Tibial nerve (tissue), 4 donors: ENCODE measurements around the gene KLC1. TPM values are rescaled to one million over a fixed set of nuclear protein-coding genes. Genes with fewer than 3 reads are reported as not detected.

ENCODE experiments used
- DNase-seq, 2 donors: peaks; one replicate each; pipeline ENCODE4 v3.0.0-alpha.2; 2019; ENCODE audit warnings: low spot score in 2 of 2
- H3K27ac ChIP-seq, 4 donors: fragments of 200-600 bp; sonication (generic) in 3 of 4; one replicate each; pipeline ENCODE4 v1.5.1; 2017 to 2019; ENCODE audit warnings: mild to moderate bottlenecking in 1 of 4
- H3K27me3 ChIP-seq, 2 donors: fragments of 200-600 bp; sonication (generic) in 1 of 2; one replicate each; pipeline versions ENCODE4 v1.5.1 to v1.6.0; 2017 to 2019
- H3K36me3 ChIP-seq, 3 donors: fragments of 200-600 bp; sonication (generic); one replicate each; pipeline ENCODE4 v1.5.1; 2018 to 2019
- H3K4me1 ChIP-seq, 4 donors: fragments of 200-600 bp; sonication (generic) in 3 of 4; one replicate each; pipeline ENCODE4 v1.5.1; 2017 to 2019
- H3K4me3 ChIP-seq, 4 donors: fragments of 200-600 bp; sonication (generic) in 3 of 4; one replicate each; pipeline ENCODE4 v1.5.1; 2017 to 2019; ENCODE audit warnings: mild to moderate bottlenecking in 1 of 4, moderate library complexity in 1 of 4
- H3K9me3 ChIP-seq, 4 donors: fragments of 200-600 bp; sonication (generic) in 3 of 4; one replicate each; pipeline ENCODE4 v1.5.1; 2017 to 2019
- CTCF ChIP-seq, 5 experiments: fragments of 200-600 bp in 3 of 5; fragments of 450-650 bp in 2 of 5; sonication (generic) in 3 of 5; IDR thresholded peaks; one replicate each; pipeline ENCODE4 v1.5.1; 2016 to 2019; ENCODE audit warnings: antibody characterized with exemption in 5 of 5, mild to moderate bottlenecking in 3 of 5, moderate library complexity in 2 of 5
- EP300 ChIP-seq, 2 donors: sonication (generic); formaldehyde crosslinking; IDR thresholded peaks; one replicate each; pipeline ENCODE4 v1.6.1; 2017; ENCODE audit warnings: antibody characterized with exemption in 2 of 2, mild to moderate bottlenecking in 1 of 2
- POLR2A ChIP-seq, 2 donors: fragments of 450-650 bp; IDR thresholded peaks; one replicate each; pipeline ENCODE4 v1.6.1; 2017; ENCODE audit warnings: antibody characterized with exemption in 2 of 2, mild to moderate bottlenecking in 2 of 2, moderate library complexity in 2 of 2
- WGBS, 2 donors: methylation state at CpG; one replicate each; pipeline ENCODE4 v1.1.5; 2018; 5-methylcytosine and 5-hydroxymethylcytosine counted together
- total RNA-seq, 4 donors: library from RNA; depleted of rRNA; stranded (reverse); fragments of >200 nt; gene quantifications; one replicate each; pipeline ENCODE4 v1.1.0, GENCODE V29; 2016

The KLC1 gene
- total RNA-seq, 4 donors from 2014 or later = 402 to 561 (median 495) TPM

GRCh38 chr14:103715052-103716000, 86.3 kb downstream of the KLC1 start, which contains the start of the genes XRCC3 and ZFYVE21:
XRCC3 (minus strand) TSS chr14:103715451; CDS start chr14:103711087, 4,364 bp downstream.
ZFYVE21 (plus strand) TSS chr14:103715810; CDS start chr14:103715842, 32 bp downstream.
- 0 to 2% methylated on average over 46 to 63 of the region's 121 CpGs for WGBS, 2 donors
- Histone ChIP-seq H3K4me1 (peaks cover 0 to 81% (median 27%) of the 10 kb centered on the region in 4 donors), H3K27ac (peak within 1 kb of the TSS; percentile 59 to 95 (median 82))

GRCh38 chr14:103716091-103716801, 87.2 kb downstream of the KLC1 start:
- DNase-seq = no peak
- peaks cover 0 to 84% (median 27%) of the 10 kb centered on the region in 4 donors for H3K4me1 ChIP-seq
- 2 to 3% methylated on average over 4 to 36 of the region's 72 CpGs for WGBS, 2 donors

More at GRCh38 chr14:103715052-103716000, 86.3 kb downstream of the KLC1 start, which contains the start of the genes XRCC3 and ZFYVE21:
- H3K4me3 ChIP-seq = peak within 1 kb of the TSS; percentile 62 to 97 (median 74)
- H3K9me3 ChIP-seq = no peaks in the 10 kb centered on the region
- TF ChIP-seq POLR2A (IDR thresholded peaks at IDR 0.05) (peak; percentile 71 to 92), CTCF (IDR thresholded peaks at IDR 0.05) (peak in 2 of 5 experiments; percentile 30 to 69), EP300 (IDR thresholded peaks at IDR 0.05) (peak; percentile 17 to 72)
- no peaks in the 10 kb centered on the region for H3K27me3 ChIP-seq
- H3K36me3 ChIP-seq = no peaks in the 10 kb centered on the region
- DNase-seq = peak; percentile 99 to 100

GRCh38 chr14:103716899-103717411, 87.9 kb downstream of the KLC1 start:
- Histone ChIP-seq H3K36me3 (no peaks in the 10 kb centered on the region), H3K4me1 (peaks cover 0 to 84% (median 27%) of the 10 kb centered on the region in 4 donors), H3K4me3 (peak overlapping the region; percentile 56 to 97 (median 74)), H3K9me3 (no peaks in the 10 kb centered on the region), H3K27me3 (no peaks in the 10 kb centered on the region), H3K27ac (peak overlapping the region; percentile 59 to 95 (median 82))
- DNase-seq = no peak
- 59 to 65% methylated on average over 17 of the region's 17 CpGs for WGBS, 2 donors
- TF ChIP-seq POLR2A (IDR thresholded peaks at IDR 0.05) = no peak
- no peak for TF ChIP-seq CTCF (IDR thresholded peaks at IDR 0.05)
- TF ChIP-seq EP300 (IDR thresholded peaks at IDR 0.05) = no peak

More at GRCh38 chr14:103716091-103716801, 87.2 kb downstream of the KLC1 start:
- Histone ChIP-seq H3K4me3 (peak overlapping the region; percentile 56 to 97 (median 74)), H3K9me3 (no peaks in the 10 kb centered on the region), H3K27me3 (no peaks in the 10 kb centered on the region), H3K27ac (peak overlapping the region; percentile 59 to 95 (median 82)), H3K36me3 (no peaks in the 10 kb centered on the region)
- TF ChIP-seq POLR2A (IDR thresholded peaks at IDR 0.05) = no peak
- TF ChIP-seq CTCF (IDR thresholded peaks at IDR 0.05) = no peak
- TF ChIP-seq EP300 (IDR thresholded peaks at IDR 0.05) = peak in 1 of 2 donors; percentile 6

- no peak overlapping the region for H3K4me3 ChIP-seq
- no peaks in the 10 kb centered on the region for H3K36me3 ChIP-seq
- H3K27me3 ChIP-seq = no peaks in the 10 kb centered on the region
- peaks cover 0 to 83% (median 36%) of the 10 kb centered on the region in 4 donors for H3K4me1 ChIP-seq
- 46 to 73% methylated on average over 16 of the region's 16 CpGs for WGBS, 2 donors
- peak in 1 of 2 donors; percentile 46 for TF ChIP-seq EP300 (IDR thresholded peaks at IDR 0.05)
- TF ChIP-seq POLR2A (IDR thresholded peaks at IDR 0.05) = no peak
- peak overlapping the region in 3 of 4 donors; percentile 4 to 95 (median 32) for H3K27ac ChIP-seq
- no peak for DNase-seq
- H3K9me3 ChIP-seq = no peaks in the 10 kb centered on the region
These were observed 89.6 kb downstream of the KLC1 start for GRCh38 chr14:103718572-103718971.

- TF ChIP-seq CTCF (IDR thresholded peaks at IDR 0.05) = no peak
- TF ChIP-seq EP300 (IDR thresholded peaks at IDR 0.05) = no peak
- no peak for TF ChIP-seq POLR2A (IDR thresholded peaks at IDR 0.05)
- Histone ChIP-seq H3K27ac (peak overlapping the region in 1 of 4 donors; percentile 95), H3K4me1 (peaks cover 0 to 84% (median 43%) of the 10 kb centered on the region in 4 donors), H3K36me3 (no peaks in the 10 kb centered on the region), H3K9me3 (no peaks in the 10 kb centered on the region), H3K4me3 (no peak overlapping the region), H3K27me3 (no peaks in the 10 kb centered on the region)
- DNase-seq = no peak
- 90 to 91% methylated on average over 8 of the region's 8 CpGs for WGBS, 2 donors
These were observed 90.7 kb downstream of the KLC1 start for GRCh38 chr14:103719751-103720150.
